ENCODE data around the gene SLIT3.
"Not testable (repeated sequence)": the region's sequence is repeated elsewhere in the genome, so short reads cannot be mapped to it uniquely, and the experiment has no call there.

SLIT3 gene

GRCh38 chr5:168642019-168642418, 658.9 kb downstream of the SLIT3 start:
- Histone ChIP-seq H4K20me1 (ENCODE audit: insufficient read depth, low read length, poor library complexity, severe bottlenecking) (no peaks in the 10 kb centered on the region), H3K9me2 (replicated peaks; ENCODE audit: low read depth, low read length) (no peaks in the 10 kb centered on the region), H3K79me2 (ENCODE audit: insufficient read depth, low read length) (no peaks in the 10 kb centered on the region), H2AFZ (ENCODE audit: low read length) (no peak overlapping the region), H3K9me3 (ENCODE audit: insufficient read depth, low read depth, low read length) (no peaks in the 10 kb centered on the region), H3K4me3 (ENCODE audit: low read length, poor library complexity, severe bottlenecking) (no peak overlapping the region), H3K4me1 (ENCODE audit: insufficient read depth, low read length, poor library complexity, severe bottlenecking) (no peaks in the 10 kb centered on the region), H3K9ac (ENCODE audit: low read depth, low read length, poor library complexity, severe bottlenecking) (no peak overlapping the region), H3F3A (ENCODE audit: low read depth) (no peaks in the 10 kb centered on the region), H3K4me2 (ENCODE audit: low read depth, low read length, poor library complexity, severe bottlenecking) (no peak overlapping the region), H3K36me3 (ENCODE audit: insufficient read depth, low read length) (no peaks in the 10 kb centered on the region), H3K27me3 (ENCODE audit: insufficient read depth, low read length, poor library complexity, severe bottlenecking) (no peaks in the 10 kb centered on the region)
- TF ChIP-seq CTCF (conservative IDR thresholded peaks at IDR 0.05; ENCODE audit: low read length) (no peak), EZH2phosphoT487 (IDR thresholded peaks at IDR 0.05; ENCODE audit: borderline replicate concordance) (no peak)

- H2AFZ ChIP-seq (ENCODE audit: low read length); H3K27me3 ChIP-seq (ENCODE audit: insufficient read depth, low read length, poor library complexity, severe bottlenecking); H3K4me3 ChIP-seq (ENCODE audit: low read length, poor library complexity, severe bottlenecking); H3K9me3 ChIP-seq (ENCODE audit: insufficient read depth, low read depth, low read length); H3K4me1 ChIP-seq (ENCODE audit: insufficient read depth, low read length, poor library complexity, severe bottlenecking); H3K4me2 ChIP-seq (ENCODE audit: low read depth, low read length, poor library complexity, severe bottlenecking); H3F3A ChIP-seq (ENCODE audit: low read depth); H3K36me3 ChIP-seq (ENCODE audit: insufficient read depth, low read length); H3K9ac ChIP-seq (ENCODE audit: low read depth, low read length, poor library complexity, severe bottlenecking); H4K20me1 ChIP-seq (ENCODE audit: insufficient read depth, low read length, poor library complexity, severe bottlenecking); H3K79me2 ChIP-seq (ENCODE audit: insufficient read depth, low read length); H3K9me2 ChIP-seq (replicated peaks; ENCODE audit: low read depth, low read length): not testable (repeated sequence)
These were observed 662.1 kb downstream of the SLIT3 start for GRCh38 chr5:168638846-168639245.

GRCh38 chr5:168637793-168638192, 663.1 kb downstream of the SLIT3 start:
- Histone ChIP-seq H3K79me2 (ENCODE audit: insufficient read depth, low read length) (no peaks in the 10 kb centered on the region), H3K4me3 (ENCODE audit: low read length, poor library complexity, severe bottlenecking) (no peak overlapping the region), H3K9ac (ENCODE audit: low read depth, low read length, poor library complexity, severe bottlenecking) (no peak overlapping the region), H2AFZ (ENCODE audit: low read length) (no peak overlapping the region), H3K4me2 (ENCODE audit: low read depth, low read length, poor library complexity, severe bottlenecking) (no peak overlapping the region), H3K9me3 (ENCODE audit: insufficient read depth, low read depth, low read length) (no peaks in the 10 kb centered on the region), H3K27me3 (ENCODE audit: insufficient read depth, low read length, poor library complexity, severe bottlenecking) (no peaks in the 10 kb centered on the region), H3K36me3 (ENCODE audit: insufficient read depth, low read length) (no peaks in the 10 kb centered on the region), H3K4me1 (ENCODE audit: insufficient read depth, low read length, poor library complexity, severe bottlenecking) (no peaks in the 10 kb centered on the region), H3F3A (ENCODE audit: low read depth) (no peaks in the 10 kb centered on the region), H3K9me2 (replicated peaks; ENCODE audit: low read depth, low read length) (no peaks in the 10 kb centered on the region), H4K20me1 (ENCODE audit: insufficient read depth, low read length, poor library complexity, severe bottlenecking) (no peaks in the 10 kb centered on the region)
- TF ChIP-seq CTCF (conservative IDR thresholded peaks at IDR 0.05; ENCODE audit: low read length) (no peak), EZH2phosphoT487 (IDR thresholded peaks at IDR 0.05; ENCODE audit: borderline replicate concordance) (no peak)

GRCh38 chr5:168637281-168637680, 663.7 kb downstream of the SLIT3 start:
- H3K27me3 ChIP-seq (ENCODE audit: insufficient read depth, low read length, poor library complexity, severe bottlenecking) = no peaks in the 10 kb centered on the region
- no peak for TF ChIP-seq EZH2phosphoT487 (IDR thresholded peaks at IDR 0.05; ENCODE audit: borderline replicate concordance)
- no peak for TF ChIP-seq CTCF (conservative IDR thresholded peaks at IDR 0.05; ENCODE audit: low read length)

GRCh38 chr5:168630958-168631357, 670.0 kb downstream of the SLIT3 start:
- not testable (repeated sequence) for H3K9me2 ChIP-seq (replicated peaks; ENCODE audit: low read depth, low read length); H3K4me1 ChIP-seq (ENCODE audit: insufficient read depth, low read length, poor library complexity, severe bottlenecking); H3K4me2 ChIP-seq (ENCODE audit: low read depth, low read length, poor library complexity, severe bottlenecking)

More at GRCh38 chr5:168637281-168637680, 663.7 kb downstream of the SLIT3 start:
- Histone ChIP-seq H3K79me2 (ENCODE audit: insufficient read depth, low read length) (no peaks in the 10 kb centered on the region), H3K9me2 (replicated peaks; ENCODE audit: low read depth, low read length) (no peaks in the 10 kb centered on the region), H3K4me1 (ENCODE audit: insufficient read depth, low read length, poor library complexity, severe bottlenecking) (no peaks in the 10 kb centered on the region), H3K4me3 (ENCODE audit: low read length, poor library complexity, severe bottlenecking) (no peak overlapping the region), H4K20me1 (ENCODE audit: insufficient read depth, low read length, poor library complexity, severe bottlenecking) (no peaks in the 10 kb centered on the region), H3K36me3 (ENCODE audit: insufficient read depth, low read length) (no peaks in the 10 kb centered on the region), H2AFZ (ENCODE audit: low read length) (no peak overlapping the region), H3K9ac (ENCODE audit: low read depth, low read length, poor library complexity, severe bottlenecking) (no peak overlapping the region), H3K9me3 (ENCODE audit: insufficient read depth, low read depth, low read length) (no peaks in the 10 kb centered on the region), H3F3A (ENCODE audit: low read depth) (no peaks in the 10 kb centered on the region), H3K4me2 (ENCODE audit: low read depth, low read length, poor library complexity, severe bottlenecking) (no peak overlapping the region)

More at GRCh38 chr5:168630958-168631357, 670.0 kb downstream of the SLIT3 start:
- not testable (repeated sequence) for H3F3A ChIP-seq (ENCODE audit: low read depth); H3K4me3 ChIP-seq (ENCODE audit: low read length, poor library complexity, severe bottlenecking); H3K79me2 ChIP-seq (ENCODE audit: insufficient read depth, low read length); H3K27me3 ChIP-seq (ENCODE audit: insufficient read depth, low read length, poor library complexity, severe bottlenecking); H3K9ac ChIP-seq (ENCODE audit: low read depth, low read length, poor library complexity, severe bottlenecking); H3K36me3 ChIP-seq (ENCODE audit: insufficient read depth, low read length); H2AFZ ChIP-seq (ENCODE audit: low read length); H4K20me1 ChIP-seq (ENCODE audit: insufficient read depth, low read length, poor library complexity, severe bottlenecking); H3K9me3 ChIP-seq (ENCODE audit: insufficient read depth, low read depth, low read length)

All from Loucy (cell line).